GM12878 (cell line): ENCODE data around the gene REM2. TPM values are rescaled to one million over a fixed set of nuclear protein-coding genes. Genes with fewer than 3 reads are reported as not detected.

Source experiments
- ATAC-seq: fragments of 200-7000 bp; cut with Tn5 transposase; 3 replicates; pipeline ENCODE4 v1.9.1; 2020; ENCODE audit warnings: mild to moderate bottlenecking, moderate library complexity
- BruUV-seq: library from RNA; stranded (reverse); fragments of 400-500 nt; replicated peaks from 2 replicates; lab custom pipeline; 2021; lab: Mats Ljungman, UMichigan
- CTCF ChIA-PET: fragments of 300-600 bp; sonication (Branson Sonifier 250); formaldehyde crosslinking; extraction: SDS; loops from one replicate; lab custom pipeline; 2021; ENCODE audit warnings: inconsistent platforms; lab: Yijun Ruan, JAX
- POLR2A ChIA-PET: fragments of 350-600 bp; formaldehyde crosslinking; extraction: SDS; loops from one replicate; lab custom pipeline; 2021; ENCODE audit warnings: inconsistent platforms; lab: Charles Lee
- RAD21 ChIA-PET: fragments of 300-600 bp; sonication (Branson Sonifier 250); formaldehyde crosslinking; loops from one replicate; lab custom pipeline; 2023; ENCODE audit warnings: antibody characterized with exemption; ENCODE audit not compliant: unreplicated experiment; lab: Charles Lee
- SMC1A ChIA-PET: fragments of 300-600 bp; sonication (Branson Sonifier 250); formaldehyde crosslinking; loops from one replicate; lab custom pipeline; 2023; ENCODE audit not compliant: unreplicated experiment, uncharacterized antibody; lab: Charles Lee
- DNase-seq: peaks from one replicate; pipeline ENCODE4 v3.0.0-alpha.2; 2011; ENCODE audit warnings: low read depth, low spot score
- FAIRE-seq: peaks from 3 replicates; lab custom pipeline; 2011; peaks lifted over from hg19 to GRCh38; lab: Jason Lieb, UNC
- H2AFZ ChIP-seq: 2 replicates; pipeline ENCODE4 v1.6.0; 2011; ENCODE audit warnings: low read depth, low read length, control low read depth; ENCODE audit not compliant: control insufficient read depth
- H3K27ac ChIP-seq: 2 replicates; pipeline ENCODE4 v1.5.1; 2011; ENCODE audit warnings: control low read depth; ENCODE audit not compliant: control insufficient read depth, insufficient read depth
- H3K27me3 ChIP-seq, 2 experiments: replicated peaks in 1 of 2; 2 replicates each; pipeline versions ENCODE4 v1.6.0 to v1.6.1; 2011; ENCODE audit warnings: low read length in 1 of 2; ENCODE audit not compliant: control insufficient read depth in 2 of 2, insufficient read depth in 2 of 2
- H3K36me3 ChIP-seq, 2 experiments: 2 replicates each; pipeline ENCODE4 v1.5.1; 2011; ENCODE audit warnings: low read length in 1 of 2; ENCODE audit not compliant: control insufficient read depth in 2 of 2, insufficient read depth in 2 of 2
- H3K4me1 ChIP-seq: 2 replicates; pipeline ENCODE4 v1.6.1; 2011; ENCODE audit warnings: mild to moderate bottlenecking, low read length, moderate library complexity, mixed read lengths; ENCODE audit not compliant: control insufficient read depth, insufficient read depth
- H3K4me2 ChIP-seq: 2 replicates; pipeline ENCODE4 v1.6.0; 2011; ENCODE audit warnings: control low read depth; ENCODE audit not compliant: control insufficient read depth, insufficient read depth
- H3K4me3 ChIP-seq: fragments of 200-600 bp; sonication (generic); 2 replicates; pipeline ENCODE4 v1.5.1; 2016
- H3K79me2 ChIP-seq: 2 replicates; pipeline ENCODE4 v1.6.0; 2011; ENCODE audit warnings: low read length; ENCODE audit not compliant: control insufficient read depth, insufficient read depth
- H3K9ac ChIP-seq: 2 replicates; pipeline ENCODE4 v1.8.0; 2011; ENCODE audit warnings: low read length, control low read depth, mixed read lengths; ENCODE audit not compliant: control insufficient read depth, insufficient read depth
- H3K9me3 ChIP-seq: replicated peaks from 3 replicates; pipeline ENCODE4 v1.5.1; 2011; ENCODE audit warnings: mild to moderate bottlenecking, low read length; ENCODE audit not compliant: control insufficient read depth, insufficient read depth
- H4K20me1 ChIP-seq: 2 replicates; pipeline ENCODE4 v1.6.0; 2011; ENCODE audit not compliant: control insufficient read depth, insufficient read depth
- BACH1 ChIP-seq: fragments of 450-650 bp; IDR thresholded peaks from 2 replicates; pipeline ENCODE4 v1.6.1; 2017; ENCODE audit warnings: mild to moderate bottlenecking, borderline replicate concordance
- BHLHE40 ChIP-seq, 2 experiments: fragments of 450-650 bp in 1 of 2; IDR thresholded peaks; 2 replicates each; pipeline ENCODE4 v1.6.1; 2011 to 2017; ENCODE audit warnings: low read depth in 2 of 2, borderline replicate concordance in 1 of 2, improper control_type of control experiment in 1 of 2, low read length in 1 of 2, mild to moderate bottlenecking in 1 of 2
- E4F1 ChIP-seq: fragments of 450-650 bp; IDR thresholded peaks from 2 replicates; pipeline ENCODE4 v1.6.1; 2018; ENCODE audit warnings: borderline replicate concordance, mild to moderate bottlenecking; ENCODE audit not compliant: partially characterized antibody
- HCFC1 ChIP-seq: fragments of 150-350 bp; IDR thresholded peaks from 2 replicates; pipeline ENCODE4 v1.6.1; 2014; ENCODE audit warnings: low read length
- MTA2 ChIP-seq: fragments of 450-650 bp; IDR thresholded peaks from 2 replicates; pipeline ENCODE4 v1.6.1; 2016; ENCODE audit warnings: low read depth, mild to moderate bottlenecking, moderate library complexity
- MXI1 ChIP-seq: fragments of 150-350 bp; IDR thresholded peaks from 2 replicates; pipeline ENCODE4 v1.6.1; 2011; ENCODE audit warnings: low read depth, mild to moderate bottlenecking, inconsistent platforms, low read length, improper control_type of control experiment
- MYB ChIP-seq: fragments of 150-350 bp; IDR thresholded peaks from 2 replicates; pipeline ENCODE4 v1.6.1; 2014; ENCODE audit warnings: mild to moderate bottlenecking, low read depth, low read length, borderline replicate concordance
- NFYB ChIP-seq: IDR thresholded peaks from 2 replicates; pipeline ENCODE4 v1.6.1; 2011; ENCODE audit warnings: low read depth, mild to moderate bottlenecking, low read length, improper control_type of control experiment, moderate library complexity; ENCODE audit not compliant: insufficient read depth
- PKNOX1 ChIP-seq: fragments of 450-650 bp; IDR thresholded peaks from 2 replicates; pipeline ENCODE4 v1.6.1; 2016; ENCODE audit warnings: mild to moderate bottlenecking
- POLR2A ChIP-seq: IDR thresholded peaks from 2 replicates; pipeline ENCODE4 v1.6.1; 2011; ENCODE audit warnings: low read depth, mild to moderate bottlenecking, low read length
- RFX5 ChIP-seq: IDR thresholded peaks from 2 replicates; pipeline ENCODE4 v1.6.1; 2011; ENCODE audit warnings: low read depth, low read length, improper control_type of control experiment
- SMAD5 ChIP-seq: IDR thresholded peaks from 2 replicates; pipeline ENCODE4 v1.6.1; 2016; ENCODE audit warnings: antibody characterized with exemption, low read depth
- SP1 ChIP-seq: IDR thresholded peaks from one replicate; pipeline ENCODE4 v1.6.1; 2011; ENCODE audit warnings: low read depth, low read length
- TCF12 ChIP-seq: IDR thresholded peaks from 2 replicates; pipeline ENCODE4 v1.6.1; 2011; ENCODE audit warnings: low read depth, mild to moderate bottlenecking, low read length
- USF2 ChIP-seq: IDR thresholded peaks from 2 replicates; pipeline ENCODE4 v1.6.1; 2011; ENCODE audit warnings: low read depth, low read length, improper control_type of control experiment, borderline replicate concordance
- ZBTB4 ChIP-seq: fragments of 450-650 bp; formaldehyde crosslinking; IDR thresholded peaks from 2 replicates; pipeline ENCODE4 v1.4.0; 2022; ENCODE audit warnings: mild to moderate bottlenecking, moderate library complexity
- ZNF274 ChIP-seq: IDR thresholded peaks from one replicate; pipeline ENCODE4 v1.8.0; 2011; ENCODE audit not compliant: insufficient read length, insufficient read depth
- WGBS: methylation state at CpG from one replicate; pipeline ENCODE4 v1.1.6; 2016; ENCODE audit warnings: low lambda C conversion rate; ENCODE audit not compliant: insufficient replicate concordance, insufficient coverage; ENCODE audit errors: missing lambda C conversion rate; 5-methylcytosine and 5-hydroxymethylcytosine counted together
- in situ Hi-C: fragments of 300-500 bp; cut with MboI; formaldehyde crosslinking; loops from 9 replicates; pipeline ENCODE4 v1.14.3; 2018; ENCODE audit warnings: mixed read lengths
- intact Hi-C: fragments of 100-400 bp; cut with micrococcal nuclease; formaldehyde crosslinking; loops from one replicate; pipeline ENCODE4 v1.14.2; 2022; ENCODE audit not compliant: unreplicated experiment
- polyA plus RNA-seq, 11 experiments: library from polyadenylated mRNA; depleted of rRNA in 4 of 11; unstranded in 6 of 11; stranded (reverse) in 5 of 11; fragments of >200 nt; fragmentation: Nextera tagmentation in 4 of 11; fragmentation: Illumina TruSeq in 1 of 11; extraction: Ambion mirVana in 4 of 11; extraction: Trizol in 1 of 11; gene quantifications; 1 replicate in 1 of 11; 2 replicates in 10 of 11; pipeline versions ENCODE4 v1.2.1 to v1.2.3, GENCODE V29; 2011 to 2016; ENCODE audit warnings: inconsistent platforms in 2 of 11, missing spikeins in 2 of 11, low read depth in 1 of 11
- total RNA-seq, 4 experiments: library from RNA; depleted of rRNA in 3 of 4; stranded (reverse); fragments of >200 nt in 3 of 4; fragmentation: Illumina TruSeq in 1 of 4; extraction: Trizol in 1 of 4; gene quantifications; 2 replicates each; pipeline versions ENCODE4 v1.2.1 to v1.2.3, GENCODE V29; 2013 to 2021

Gene REM2
- total and polyA plus RNA-seq, 10 of the 15 experiments (the other 5 are each of a cell fraction or from before 2014, with no cell fraction given): 0.27 to 1.5 (median 0.83) TPM

- POLR2A ChIA-PET: no interaction called here
- H3K9me3 ChIP-seq: no peaks in the 10 kb centered on the region
- CTCF ChIA-PET: no interaction called here
- peaks cover 11 to 23% of the 10 kb centered on the region in 2 experiments for H3K36me3 ChIP-seq
- peaks cover 16% of the 10 kb centered on the region for H3K4me1 ChIP-seq
- no peak overlapping the region for H2AFZ ChIP-seq
- DNase-seq (no peak), FAIRE-seq (no peak), ATAC-seq (no peak)
- in situ Hi-C loops (no loop called here), intact Hi-C loops (no loop called here)
- BruUV-seq: no TSS peak
- no peaks in the 10 kb centered on the region for H4K20me1 ChIP-seq
- 97% methylated on average over 2 of the region's 2 CpGs for WGBS
- H3K9ac ChIP-seq: no peak overlapping the region
- H3K4me2 ChIP-seq: no peak overlapping the region
- RAD21 ChIA-PET: no interaction called here
- SMC1A ChIA-PET: no interaction called here
- no peaks in the 10 kb centered on the region for H3K27me3 ChIP-seq
- no peak overlapping the region for H3K27ac ChIP-seq
- peaks cover 19% of the 10 kb centered on the region for H3K79me2 ChIP-seq
- H3K4me3 ChIP-seq: no peak overlapping the region
- TF ChIP-seq NFYB (no peak), PKNOX1 (no peak), TCF12 (no peak), MYB (no peak), E4F1 (no peak), MXI1 (no peak), ZBTB4 (CRISPR knock-in tag) (no peak), BACH1 (no peak), USF2 (no peak), MTA2 (no peak), ZNF274 (no peak), RFX5 (no peak), SMAD5 (no peak), HCFC1 (no peak), POLR2A (no peak), BHLHE40 (IDR thresholded peaks at IDR 0.05; ENCODE audit: borderline replicate concordance in 1 of 2, low read depth in 2 of 2, low read length in 1 of 2) (no peak), SP1 (no peak)
Measured at GRCh38 chr14:22922294-22922693, 39.3 kb downstream of the REM2 start.
